HEK293 (cell line): ENCODE data around the gene DNHD1.

Experiments
- ZNF274 ChIP-seq, 2 experiments: fragments of 200-500 bp in 1 of 2; fragments of 450-650 bp in 1 of 2; sonication (Bioruptor generic) in 1 of 2; formaldehyde crosslinking in 1 of 2; IDR thresholded peaks; 2 replicates each; pipeline versions ENCODE4 v1.5.1 to v1.6.1; 2014 to 2016; ENCODE audit warnings: borderline replicate concordance in 1 of 2, inconsistent platforms in 1 of 2, low read length in 1 of 2, missing biosample characterization in 1 of 2, missing genetic modification characterization in 1 of 2
- TF ChIP-seq, protein P1 (sequence below): fragments of 450-650 bp; formaldehyde crosslinking; IDR thresholded peaks from 2 replicates; pipeline ENCODE4 v1.5.1; 2016; ENCODE audit warnings: missing biosample characterization, missing genetic modification characterization

DNA sequence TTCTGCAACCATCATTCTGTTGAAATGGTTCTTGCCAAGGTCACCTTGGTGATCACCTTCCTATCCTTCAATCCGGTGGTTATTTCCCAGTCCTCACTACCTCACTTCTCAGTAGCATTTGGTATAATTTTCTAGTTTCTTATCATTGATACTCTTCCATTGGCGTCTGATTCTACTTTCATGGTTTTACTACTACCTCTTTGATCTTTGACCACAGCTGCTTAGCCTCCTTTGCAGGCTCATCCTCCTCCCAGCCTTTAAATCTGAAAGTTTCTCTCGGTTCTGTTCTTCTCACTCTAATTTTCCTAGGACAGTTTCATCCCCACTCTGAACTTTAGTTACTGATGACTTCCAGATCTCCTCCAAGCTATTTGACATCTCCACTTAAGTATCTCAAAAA lies 10.8 kb upstream of the DNHD1 start:
- TF ChIP-seq, protein P1, sequence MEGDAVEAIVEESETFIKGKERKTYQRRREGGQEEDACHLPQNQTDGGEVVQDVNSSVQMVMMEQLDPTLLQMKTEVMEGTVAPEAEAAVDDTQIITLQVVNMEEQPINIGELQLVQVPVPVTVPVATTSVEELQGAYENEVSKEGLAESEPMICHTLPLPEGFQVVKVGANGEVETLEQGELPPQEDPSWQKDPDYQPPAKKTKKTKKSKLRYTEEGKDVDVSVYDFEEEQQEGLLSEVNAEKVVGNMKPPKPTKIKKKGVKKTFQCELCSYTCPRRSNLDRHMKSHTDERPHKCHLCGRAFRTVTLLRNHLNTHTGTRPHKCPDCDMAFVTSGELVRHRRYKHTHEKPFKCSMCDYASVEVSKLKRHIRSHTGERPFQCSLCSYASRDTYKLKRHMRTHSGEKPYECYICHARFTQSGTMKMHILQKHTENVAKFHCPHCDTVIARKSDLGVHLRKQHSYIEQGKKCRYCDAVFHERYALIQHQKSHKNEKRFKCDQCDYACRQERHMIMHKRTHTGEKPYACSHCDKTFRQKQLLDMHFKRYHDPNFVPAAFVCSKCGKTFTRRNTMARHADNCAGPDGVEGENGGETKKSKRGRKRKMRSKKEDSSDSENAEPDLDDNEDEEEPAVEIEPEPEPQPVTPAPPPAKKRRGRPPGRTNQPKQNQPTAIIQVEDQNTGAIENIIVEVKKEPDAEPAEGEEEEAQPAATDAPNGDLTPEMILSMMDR (tag by site-specific recombination) = no peak
- TF ChIP-seq ZNF274 (IDR thresholded peaks at IDR 0.05; ENCODE audit: low read length) (no peak), ZNF274 (tag by site-specific recombination; IDR thresholded peaks at IDR 0.05; ENCODE audit: borderline replicate concordance) (no peak)
